ENCODE results near the gene SPOCK2. TPM values are rescaled to one million over a fixed set of nuclear protein-coding genes. Genes with fewer than 3 reads are reported as not detected.

Gene SPOCK2
- total RNA-seq, 2 experiments from 2014 or later, result 976 to 998 TPM

- no peaks in the 10 kb centered on the region for H3K27me3 ChIP-seq (ENCODE audit: control insufficient read depth in 1 of 2, insufficient read depth in 2 of 2, low read length in 2 of 2)
- peaks cover 77% of the 10 kb centered on the region for H3K36me3 ChIP-seq (ENCODE audit: insufficient read depth, low read length)
- no peaks in the 10 kb centered on the region for H3K9me3 ChIP-seq (ENCODE audit: control insufficient read depth in 1 of 2, insufficient read depth in 1 of 2, low read length in 2 of 2)
- ATAC-seq (ENCODE audit: poor library complexity) (no peak), DNase-seq (peak in 1 of 14 experiments; percentile 49)
- peaks cover 89% of the 10 kb centered on the region for H3K4me1 Mint-ChIP-seq (ENCODE audit: low read depth)
- H3K4me3 Mint-ChIP-seq, result peak overlapping the region; percentile 85
- H3K9me3 Mint-ChIP-seq, result no peaks in the 10 kb centered on the region
- H3K36me3 Mint-ChIP-seq (ENCODE audit: low read depth), result peaks cover 95% of the 10 kb centered on the region
- intact Hi-C loops (cut with DNase I, micrococcal nuclease), result no loop called here
- ChIA-PET POLR2A (interaction anchor here (0.5 to 1.7 kb wide), 8 partner anchors 8 to 148 kb away, joined by 3 to 13 read pairs (median 3); partner anchors contain the start of gene SPOCK2), CTCF (interaction anchor here (0.6 to 1.4 kb wide), 2 partner anchors 33 to 262 kb away, joined by 3 to 6 read pairs; no protein-coding TSS in a partner anchor)
- H3K27ac Mint-ChIP-seq, result peak overlapping the region; percentile 85
- TF ChIP-seq CTCF (IDR thresholded peaks at IDR 0.05), result no peak
- peaks cover 93% of the 10 kb centered on the region for H3K4me1 ChIP-seq (ENCODE audit: insufficient read depth, low read length)
- no peak overlapping the region for H3K4me3 ChIP-seq (ENCODE audit: low read length)
- no peaks in the 10 kb centered on the region for H3K27me3 Mint-ChIP-seq
- peak overlapping the region; percentile 8 to 60 for H3K27ac ChIP-seq (ENCODE audit: low read depth in 1 of 2, low read length in 2 of 2)
Observed at GRCh38 chr10:72075376-72076115, 12.8 kb downstream of the SPOCK2 start.

GRCh38 chr10:72074574-72075375 is 13.6 kb downstream of the SPOCK2 start:
- Mint-ChIP-seq H3K27me3 (no peaks in the 10 kb centered on the region), H3K4me1 (ENCODE audit: low read depth) (peaks cover 85% of the 10 kb centered on the region), H3K9me3 (no peaks in the 10 kb centered on the region), H3K4me3 (peak overlapping the region; percentile 62), H3K36me3 (ENCODE audit: low read depth) (peaks cover 96% of the 10 kb centered on the region), H3K27ac (peak overlapping the region; percentile 85)
- Histone ChIP-seq H3K4me3 (ENCODE audit: low read length) (no peak overlapping the region), H3K36me3 (ENCODE audit: insufficient read depth, low read length) (peaks cover 85% of the 10 kb centered on the region), H3K27me3 (ENCODE audit: control insufficient read depth in 1 of 2, insufficient read depth in 2 of 2, low read length in 2 of 2) (no peaks in the 10 kb centered on the region), H3K27ac (ENCODE audit: low read depth in 1 of 2, low read length in 2 of 2) (peak overlapping the region; percentile 8 to 60), H3K9me3 (ENCODE audit: control insufficient read depth in 1 of 2, insufficient read depth in 1 of 2, low read length in 2 of 2) (no peaks in the 10 kb centered on the region), H3K4me1 (ENCODE audit: insufficient read depth, low read length) (peaks cover 91% of the 10 kb centered on the region)
- ChIA-PET POLR2A (interaction anchor here (0.7 to 0.8 kb wide), 2 partner anchors 9 to 16 kb away, joined by 3 read pairs; no protein-coding TSS in a partner anchor), CTCF (interaction anchor here (1.4 kb wide), 1 partner anchor 263 kb away, joined by 3 read pairs; no protein-coding TSS in a partner anchor)
- DNase-seq (peak in 1 of 14 experiments; percentile 20), ATAC-seq (ENCODE audit: poor library complexity) (no peak)
- intact Hi-C loops (cut with DNase I, micrococcal nuclease), result loop anchor here in 1 of 2 experiments (5.0 kb wide), 1 partner anchor 148 kb away; no protein-coding TSS in a partner anchor
- no peak for TF ChIP-seq CTCF (IDR thresholded peaks at IDR 0.05)

All from CD4-positive, alpha-beta T cell (primary cell).